Activated CD4-positive, alpha-beta T cell treated with anti-CD3 and anti-CD28 coated beads for 36 hours (primary cell): ENCODE results near the gene PITPNC1. TPM values are rescaled to one million over a fixed set of nuclear protein-coding genes. Genes with fewer than 3 reads are reported as not detected.

Source experiments
- ATAC-seq: fragments of 200-7000 bp; cut with Tn5 transposase; one replicate; pipeline ENCODE4 v1.10.0; 2021; ENCODE audit warnings: mild to moderate bottlenecking, moderate library complexity
- CTCF ChIA-PET: fragments of 350-600 bp; sonication (Branson Sonifier 250); formaldehyde crosslinking; loops from one replicate; lab custom pipeline; 2021; ENCODE audit warnings: antibody characterized with exemption; lab: Charles Lee
- POLR2A ChIA-PET: fragments of 350-600 bp; sonication (Branson Sonifier 250); formaldehyde crosslinking; loops from one replicate; lab custom pipeline; 2021; ENCODE audit warnings: antibody characterized with exemption, inconsistent platforms; lab: Charles Lee
- DNase-seq: peaks from one replicate; pipeline ENCODE4 v3.0.0-alpha.2; 2020
- H3K27ac Mint-ChIP-seq: one replicate; pipeline ENCODE4 v1.8.0; 2021; ENCODE audit warnings: mixed read lengths
- H3K27me3 Mint-ChIP-seq: one replicate; pipeline ENCODE4 v1.8.0; 2021; ENCODE audit warnings: mixed read lengths
- H3K36me3 Mint-ChIP-seq: one replicate; pipeline ENCODE4 v1.8.0; 2021; ENCODE audit warnings: low read depth, mixed read lengths
- H3K4me1 Mint-ChIP-seq: one replicate; pipeline ENCODE4 v1.8.0; 2021; ENCODE audit warnings: mixed read lengths
- H3K4me3 Mint-ChIP-seq: one replicate; pipeline ENCODE4 v1.8.0; 2021; ENCODE audit warnings: mild to moderate bottlenecking, moderate library complexity, mixed read lengths
- H3K9me3 Mint-ChIP-seq: one replicate; pipeline ENCODE4 v1.8.0; 2021; ENCODE audit warnings: low read depth, mixed read lengths
- intact Hi-C, 2 experiments: fragments of 100-400 bp; cut with DNase I in 1 of 2; cut with micrococcal nuclease in 1 of 2; formaldehyde crosslinking; loops; one replicate each; pipeline versions ENCODE4 v1.14.2 to v1.15.1; 2022 to 2024; cut with DNase I, micrococcal nuclease
- total RNA-seq, 2 experiments: library from RNA; stranded (reverse); gene quantifications; one replicate each; pipeline ENCODE4 v1.2.3, GENCODE V29; 2021

PITPNC1 gene
- total RNA-seq, 2 experiments from 2014 or later: 41.6 to 56.3 TPM

- ATAC-seq (peak; percentile 85), DNase-seq (peak; percentile 64)
- intact Hi-C loops: loop anchor here (1.0 kb wide), 5 partner anchors 12 to 63 kb away; no protein-coding TSS in a partner anchor
- Mint-ChIP-seq H3K27ac (peak overlapping the region; percentile 93), H3K36me3 (peaks cover 16% of the 10 kb centered on the region), H3K27me3 (no peaks in the 10 kb centered on the region), H3K9me3 (peaks cover 11% of the 10 kb centered on the region), H3K4me3 (peak overlapping the region; percentile 50), H3K4me1 (peaks cover 87% of the 10 kb centered on the region)
- CTCF ChIA-PET: interaction anchor here (0.5 to 3.0 kb wide), 11 partner anchors 9 to 80 kb away, joined by 3 to 15 read pairs (median 4); no protein-coding TSS in a partner anchor
- POLR2A ChIA-PET: interaction anchor here (0.8 to 2.7 kb wide), 3 partner anchors 12 to 88 kb away, joined by 3 to 17 read pairs (median 6); no protein-coding TSS in a partner anchor
Observed at GRCh38 chr17:67452681-67453554, 75.8 kb downstream of the PITPNC1 start.

GRCh38 chr17:67456103-67456502, 79.0 kb downstream of the PITPNC1 start:
- peaks cover 22% of the 10 kb centered on the region for H3K9me3 Mint-ChIP-seq
- H3K27me3 Mint-ChIP-seq: no peaks in the 10 kb centered on the region
- peaks cover 22% of the 10 kb centered on the region for H3K36me3 Mint-ChIP-seq
- ATAC-seq (no peak), DNase-seq (no peak)
- peaks cover 69% of the 10 kb centered on the region for H3K4me1 Mint-ChIP-seq
- intact Hi-C loops: no loop called here
- no peak overlapping the region for H3K4me3 Mint-ChIP-seq
- CTCF ChIA-PET: interaction anchor here (0.7 to 2.6 kb wide), 9 partner anchors 12 to 78 kb away, joined by 3 to 16 read pairs (median 4); no protein-coding TSS in a partner anchor
- POLR2A ChIA-PET: interaction anchor here (0.7 kb wide), 3 partner anchors 14 to 90 kb away, joined by 3 to 4 read pairs (median 3); no protein-coding TSS in a partner anchor
- H3K27ac Mint-ChIP-seq: peak overlapping the region; percentile 43

GRCh38 chr17:67456889-67457288, 79.8 kb downstream of the PITPNC1 start:
- CTCF ChIA-PET: interaction anchor here (1.4 to 2.6 kb wide), 5 partner anchors 14 to 70 kb away, joined by 4 to 16 read pairs (median 6); no protein-coding TSS in a partner anchor
- Mint-ChIP-seq H3K36me3 (peaks cover 23% of the 10 kb centered on the region), H3K4me3 (no peak overlapping the region), H3K27me3 (no peaks in the 10 kb centered on the region), H3K27ac (peak overlapping the region; percentile 83), H3K4me1 (peaks cover 69% of the 10 kb centered on the region), H3K9me3 (peaks cover 22% of the 10 kb centered on the region)
- POLR2A ChIA-PET: interaction anchor here (0.6 kb wide), 1 partner anchor 427 kb away, joined by 3 read pairs; no protein-coding TSS in a partner anchor
- DNase-seq (no peak), ATAC-seq (no peak)
- intact Hi-C loops: no loop called here

- Mint-ChIP-seq H3K4me1 (peaks cover 65% of the 10 kb centered on the region), H3K9me3 (peaks cover 21% of the 10 kb centered on the region), H3K27ac (peak overlapping the region; percentile 27), H3K4me3 (no peak overlapping the region), H3K27me3 (no peaks in the 10 kb centered on the region), H3K36me3 (peaks cover 20% of the 10 kb centered on the region)
- ChIA-PET POLR2A (no interaction called here), CTCF (interaction anchor here (0.6 kb wide), 1 partner anchor 461 kb away, joined by 3 read pairs; no protein-coding TSS in a partner anchor)
- DNase-seq: no peak
- intact Hi-C loops: no loop called here
- ATAC-seq: no peak
Observed at GRCh38 chr17:67458203-67458602, 81.1 kb downstream of the PITPNC1 start.

GRCh38 chr17:67459985-67460384, 82.9 kb downstream of the PITPNC1 start:
- Mint-ChIP-seq H3K9me3 (peaks cover 21% of the 10 kb centered on the region), H3K27ac (no peak overlapping the region), H3K4me1 (peaks cover 65% of the 10 kb centered on the region), H3K4me3 (no peak overlapping the region), H3K27me3 (no peaks in the 10 kb centered on the region), H3K36me3 (peaks cover 20% of the 10 kb centered on the region)
- ChIA-PET POLR2A (no interaction called here), CTCF (interaction anchor here (1.0 to 1.3 kb wide), 2 partner anchors 12 to 15 kb away, joined by 3 to 8 read pairs; no protein-coding TSS in a partner anchor)
- DNase-seq (no peak), ATAC-seq (no peak)
- intact Hi-C loops: no loop called here

GRCh38 chr17:67461228-67461780, 84.2 kb downstream of the PITPNC1 start:
- Mint-ChIP-seq H3K9me3 (peaks cover 21% of the 10 kb centered on the region), H3K27ac (peak overlapping the region; percentile 93), H3K36me3 (peaks cover 20% of the 10 kb centered on the region), H3K27me3 (no peaks in the 10 kb centered on the region), H3K4me1 (peaks cover 68% of the 10 kb centered on the region), H3K4me3 (no peak overlapping the region)
- CTCF ChIA-PET: interaction anchor here (0.8 to 4.3 kb wide), 4 partner anchors 14 to 87 kb away, joined by 3 to 36 read pairs (median 4); no protein-coding TSS in a partner anchor
- POLR2A ChIA-PET: no interaction called here
- peak; percentile 62 for DNase-seq
- intact Hi-C loops: no loop called here
- ATAC-seq: peak; percentile 78

GRCh38 chr17:67461876-67462275, 84.8 kb downstream of the PITPNC1 start:
- Mint-ChIP-seq H3K4me3 (no peak overlapping the region), H3K27ac (peak overlapping the region; percentile 93), H3K36me3 (peaks cover 20% of the 10 kb centered on the region), H3K4me1 (peaks cover 68% of the 10 kb centered on the region), H3K27me3 (no peaks in the 10 kb centered on the region), H3K9me3 (peaks cover 19% of the 10 kb centered on the region)
- no peak for ATAC-seq
- intact Hi-C loops: no loop called here
- DNase-seq: no peak
- POLR2A ChIA-PET: no interaction called here
- CTCF ChIA-PET: interaction anchor here (1.0 to 4.3 kb wide), 3 partner anchors 11 to 21 kb away, joined by 3 to 36 read pairs (median 5); no protein-coding TSS in a partner anchor

- Mint-ChIP-seq H3K9me3 (no peaks in the 10 kb centered on the region), H3K36me3 (peaks cover 2% of the 10 kb centered on the region), H3K4me3 (no peak overlapping the region), H3K27me3 (no peaks in the 10 kb centered on the region), H3K27ac (peak overlapping the region; percentile 35), H3K4me1 (peaks cover 74% of the 10 kb centered on the region)
- ChIA-PET POLR2A (no interaction called here), CTCF (interaction anchor here (0.6 to 3.6 kb wide), 8 partner anchors 10 to 180 kb away, joined by 3 to 13 read pairs (median 5); no protein-coding TSS in a partner anchor)
- intact Hi-C loops: no loop called here
- no peak for DNase-seq
- ATAC-seq: no peak
Observed at GRCh38 chr17:67466251-67466796, 89.2 kb downstream of the PITPNC1 start.

- peaks cover 6% of the 10 kb centered on the region for H3K36me3 Mint-ChIP-seq
- peak; percentile 20 for ATAC-seq
Observed at GRCh38 chr17:67467500-67468455, 90.7 kb downstream of the PITPNC1 start.

More at GRCh38 chr17:67467500-67468455, 90.7 kb downstream of the PITPNC1 start:
- ChIA-PET POLR2A (no interaction called here), CTCF (interaction anchor here (1.1 to 3.6 kb wide), 9 partner anchors 10 to 92 kb away, joined by 3 to 12 read pairs (median 4); no protein-coding TSS in a partner anchor)
- intact Hi-C loops: no loop called here
- no peak overlapping the region for H3K4me3 Mint-ChIP-seq
- H3K9me3 Mint-ChIP-seq: peaks cover 4% of the 10 kb centered on the region
- H3K27me3 Mint-ChIP-seq: no peaks in the 10 kb centered on the region
- H3K4me1 Mint-ChIP-seq: peaks cover 69% of the 10 kb centered on the region
- H3K27ac Mint-ChIP-seq: peak overlapping the region; percentile 71
- DNase-seq: no peak
